Spleen (tissue), 11 donors: ENCODE measurements around the gene FBXO28. TPM values are rescaled to one million over a fixed set of nuclear protein-coding genes. Genes with fewer than 3 reads are reported as not detected.

Experiments used
- DNase-seq: peaks from one replicate; pipeline ENCODE4 v3.0.0-alpha.2; 2020
- H3K27ac ChIP-seq, 8 donors: fragments of 200-600 bp; sonication (generic) in 7 of 8; 1 replicate in 4 of 8; 2 replicates in 4 of 8; pipeline versions ENCODE4 v1.5.0 to v1.8.0; 2016 to 2021; ENCODE audit warnings: inconsistent platforms in 4 of 8, mild to moderate bottlenecking in 4 of 8, moderate library complexity in 1 of 8
- H3K27me3 ChIP-seq, 7 donors: fragments of 200-600 bp; sonication (generic) in 6 of 7; replicated peaks in 1 of 7; 1 replicate in 4 of 7; 2 replicates in 3 of 7; pipeline versions ENCODE4 v1.5.0 to v1.8.0; 2016 to 2021; ENCODE audit warnings: inconsistent platforms in 3 of 7, mild to moderate bottlenecking in 1 of 7
- H3K36me3 ChIP-seq, 6 donors: fragments of 200-600 bp; sonication (generic) in 5 of 6; 1 replicate in 4 of 6; 2 replicates in 2 of 6; pipeline versions ENCODE4 v1.5.0 to v1.8.0; 2016 to 2021; ENCODE audit warnings: inconsistent platforms in 2 of 6
- H3K4me1 ChIP-seq, 6 donors: fragments of 200-600 bp; sonication (generic) in 5 of 6; 1 replicate in 3 of 6; 2 replicates in 3 of 6; pipeline versions ENCODE4 v1.5.0 to v1.8.0; 2016 to 2021; ENCODE audit warnings: inconsistent platforms in 3 of 6
- H3K4me3 ChIP-seq, 8 donors: fragments of 200-600 bp; sonication (generic) in 7 of 8; 1 replicate in 4 of 8; 2 replicates in 4 of 8; pipeline versions ENCODE4 v1.5.0 to v1.8.0; 2016 to 2021; ENCODE audit warnings: inconsistent platforms in 4 of 8, mild to moderate bottlenecking in 4 of 8, moderate library complexity in 2 of 8
- H3K9me3 ChIP-seq, 8 donors: fragments of 200-600 bp; sonication (generic) in 7 of 8; 1 replicate in 4 of 8; 2 replicates in 4 of 8; pipeline versions ENCODE4 v1.5.0 to v1.8.0; 2016 to 2021; ENCODE audit warnings: inconsistent platforms in 4 of 8
- CTCF ChIP-seq, 11 experiments: fragments of 200-600 bp in 7 of 11; fragments of 450-650 bp in 4 of 11; sonication (generic) in 4 of 11; IDR thresholded peaks in 8 of 11; conservative IDR thresholded peaks in 3 of 11; 1 replicate in 7 of 11; 2 replicates in 4 of 11; pipeline versions ENCODE4 v1.4.0 to v1.8.0; 2016 to 2021; ENCODE audit warnings: antibody characterized with exemption in 11 of 11, inconsistent platforms in 4 of 11, mild to moderate bottlenecking in 1 of 11
- POLR2A ChIP-seq, 3 donors: fragments of 450-650 bp; IDR thresholded peaks; one replicate each; pipeline ENCODE4 v1.5.1; 2017; ENCODE audit warnings: antibody characterized with exemption in 3 of 3, mild to moderate bottlenecking in 1 of 3
- POLR2AphosphoS5 ChIP-seq, 3 donors: sonication (generic); formaldehyde crosslinking; IDR thresholded peaks; one replicate each; pipeline ENCODE4 v1.5.1; 2017; ENCODE audit warnings: antibody characterized with exemption in 3 of 3
- WGBS, 5 donors: extraction: QIAGEN DNeasy Blood & Tissue Kit in 3 of 5; methylation state at CpG; one replicate each; pipeline versions ENCODE4 v1.1.5 to v1.1.7; 2013 to 2018; 5-methylcytosine and 5-hydroxymethylcytosine counted together
- intact Hi-C: fragments of 100-400 bp; cut with DNase I; formaldehyde crosslinking; loops from one replicate; pipeline ENCODE4 v1.15.0; 2023; ENCODE audit warnings: low total_unique reads
- polyA plus RNA-seq, 3 donors: library from polyadenylated mRNA; stranded (reverse); fragments of 200-250 nt; gene quantifications; one replicate each; pipeline ENCODE4 v1.2.1, GENCODE V29; 2013
- total RNA-seq, 7 donors: library from RNA; depleted of rRNA in 3 of 7; stranded (reverse); fragments of >200 nt in 3 of 7; fragmentation: NEBNext Ultra II Directional in 4 of 7; extraction: Animal tissue kit (Norgen Biotek cat#: 25700) in 4 of 7; gene quantifications; one replicate each; pipeline versions ENCODE4 v1.1.0 to v1.2.1, GENCODE V29; 2016 to 2021
- donor health status: healthy with polysubstance abuse.
- donor health status: DM: no; HTN: no; CAD: no; lungs with moderate emphysema.
- donor health status: DM: no; HTN: no; CAD: no.
- donor health status: Bipolar disorder and iron deficiency.
- donor health status: healthy.
- donor health status: DM: no; HTN: no; CAD: no.
- donor health status: DM: yes; HTN: yes; CAD: no.

FBXO28 gene
- total and polyA plus RNA-seq, 10 donors: 7.3 to 34.5 (median 25.9) TPM

- TF ChIP-seq CTCF (IDR thresholded peaks at IDR 0.05 in 8 of 11, conservative IDR thresholded peaks at IDR 0.05 in 3 of 11) (no peak), POLR2AphosphoS5 (IDR thresholded peaks at IDR 0.05) (no peak), POLR2A (IDR thresholded peaks at IDR 0.05) (no peak)
- no peak overlapping the region for H3K27ac ChIP-seq
These were observed 46.1 kb upstream of the FBXO28 start for GRCh38 chr1:224067621-224068457.

GRCh38 chr1:224068458-224069072 lies 45.3 kb upstream of the FBXO28 start:
- WGBS, 5 donors: 79 to 84% (median 83%) methylated on average over 4 of the region's 4 CpGs

More at GRCh38 chr1:224067621-224068457, 46.1 kb upstream of the FBXO28 start:
- WGBS, 5 donors: 54 to 77% (median 63%) methylated on average over 3 of the region's 3 CpGs
- Histone ChIP-seq H3K27me3 (peaks cover 0 to 10% (median 0%) of the 10 kb centered on the region in 7 donors), H3K9me3 (peaks cover 0 to 7% (median 0%) of the 10 kb centered on the region in 8 donors), H3K4me1 (no peaks in the 10 kb centered on the region), H3K4me3 (no peak overlapping the region), H3K36me3 (no peaks in the 10 kb centered on the region)
- DNase-seq: no peak
- intact Hi-C loops: no loop called here

GRCh38 chr1:224069138-224069537 lies 44.8 kb upstream of the FBXO28 start:
- no peak overlapping the region for H3K27ac ChIP-seq
- DNase-seq: no peak
- WGBS, 5 donors: 56 to 80% (median 71%) methylated on average over 3 of the region's 3 CpGs
- no peaks in the 10 kb centered on the region for H3K36me3 ChIP-seq
- no peak for TF ChIP-seq POLR2AphosphoS5 (IDR thresholded peaks at IDR 0.05)
- TF ChIP-seq POLR2A (IDR thresholded peaks at IDR 0.05): no peak
- no peak for TF ChIP-seq CTCF (IDR thresholded peaks at IDR 0.05 in 8 of 11, conservative IDR thresholded peaks at IDR 0.05 in 3 of 11)
- H3K4me3 ChIP-seq: no peak overlapping the region
- intact Hi-C loops: no loop called here
- peaks cover 0 to 7% (median 0%) of the 10 kb centered on the region in 8 donors for H3K9me3 ChIP-seq
- no peaks in the 10 kb centered on the region for H3K4me1 ChIP-seq
- peaks cover 0 to 12% (median 0%) of the 10 kb centered on the region in 7 donors for H3K27me3 ChIP-seq

More at GRCh38 chr1:224068458-224069072, 45.3 kb upstream of the FBXO28 start:
- no peak overlapping the region for H3K4me3 ChIP-seq
- H3K36me3 ChIP-seq: no peaks in the 10 kb centered on the region
- peaks cover 0 to 12% (median 0%) of the 10 kb centered on the region in 7 donors for H3K27me3 ChIP-seq
- no peak for TF ChIP-seq CTCF (IDR thresholded peaks at IDR 0.05 in 8 of 11, conservative IDR thresholded peaks at IDR 0.05 in 3 of 11)
- TF ChIP-seq POLR2A (IDR thresholded peaks at IDR 0.05): no peak
- no peak for TF ChIP-seq POLR2AphosphoS5 (IDR thresholded peaks at IDR 0.05)
- no peak for DNase-seq
- H3K4me1 ChIP-seq: no peaks in the 10 kb centered on the region
- intact Hi-C loops: no loop called here
- no peak overlapping the region for H3K27ac ChIP-seq
- peaks cover 0 to 7% (median 0%) of the 10 kb centered on the region in 8 donors for H3K9me3 ChIP-seq

- peaks cover 0 to 12% (median 0%) of the 10 kb centered on the region in 7 donors for H3K27me3 ChIP-seq
- DNase-seq: no peak
- no peaks in the 10 kb centered on the region for H3K36me3 ChIP-seq
- intact Hi-C loops: no loop called here
- H3K9me3 ChIP-seq: peaks cover 0 to 7% (median 0%) of the 10 kb centered on the region in 8 donors
- no peak for TF ChIP-seq POLR2AphosphoS5 (IDR thresholded peaks at IDR 0.05)
- TF ChIP-seq CTCF (IDR thresholded peaks at IDR 0.05 in 8 of 11, conservative IDR thresholded peaks at IDR 0.05 in 3 of 11): no peak
- no peak for TF ChIP-seq POLR2A (IDR thresholded peaks at IDR 0.05)
- no peaks in the 10 kb centered on the region for H3K4me1 ChIP-seq
- H3K27ac ChIP-seq: no peak overlapping the region
- WGBS, 5 donors: 74 to 93% (median 79%) methylated on average over 2 of the region's 2 CpGs
- H3K4me3 ChIP-seq: no peak overlapping the region
These were observed 43.4 kb upstream of the FBXO28 start for GRCh38 chr1:224070521-224070920.
